ENCODE measurements around the gene TTC21A.

TTC21A gene

DNA sequence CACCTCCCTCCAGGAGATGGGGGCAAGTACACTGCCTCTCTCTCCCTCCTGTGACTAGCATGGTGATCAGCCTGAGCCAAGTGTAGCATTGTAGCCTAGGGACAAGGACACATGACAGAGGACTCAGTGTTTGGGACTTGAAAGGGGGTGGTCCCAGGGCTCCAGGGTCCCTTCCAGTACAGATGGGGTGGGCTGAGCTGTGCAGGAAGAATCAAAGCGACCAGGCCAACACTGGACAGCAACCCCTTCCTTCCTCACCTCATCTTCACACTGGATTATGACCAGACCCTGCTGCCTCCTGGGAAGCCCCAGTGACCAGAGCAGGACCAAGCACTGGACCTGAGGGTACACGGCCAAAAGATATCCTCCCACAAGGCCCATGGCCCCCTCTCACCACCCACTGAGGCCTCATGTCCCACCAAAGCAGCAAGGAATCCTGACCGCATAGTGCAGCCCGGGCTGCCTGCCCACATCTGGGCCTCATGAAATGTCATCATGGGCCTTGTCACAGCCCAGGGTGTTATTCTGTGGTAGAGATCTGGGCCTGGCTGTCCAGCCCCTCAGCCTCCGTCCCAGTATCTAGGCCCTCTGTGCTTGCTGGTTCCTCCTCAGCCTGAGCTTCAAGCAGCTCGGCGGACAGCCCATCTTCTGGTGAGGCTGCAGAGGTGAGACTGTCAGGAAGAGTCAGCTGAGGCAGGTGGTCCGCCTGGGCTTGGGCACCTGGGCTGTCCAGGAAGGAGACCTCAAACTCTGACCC lies 9.6 kb upstream of the TTC21A start:
- DNase-seq (ENCODE audit: low read depth in 2 of 2), result no peak

DNA sequence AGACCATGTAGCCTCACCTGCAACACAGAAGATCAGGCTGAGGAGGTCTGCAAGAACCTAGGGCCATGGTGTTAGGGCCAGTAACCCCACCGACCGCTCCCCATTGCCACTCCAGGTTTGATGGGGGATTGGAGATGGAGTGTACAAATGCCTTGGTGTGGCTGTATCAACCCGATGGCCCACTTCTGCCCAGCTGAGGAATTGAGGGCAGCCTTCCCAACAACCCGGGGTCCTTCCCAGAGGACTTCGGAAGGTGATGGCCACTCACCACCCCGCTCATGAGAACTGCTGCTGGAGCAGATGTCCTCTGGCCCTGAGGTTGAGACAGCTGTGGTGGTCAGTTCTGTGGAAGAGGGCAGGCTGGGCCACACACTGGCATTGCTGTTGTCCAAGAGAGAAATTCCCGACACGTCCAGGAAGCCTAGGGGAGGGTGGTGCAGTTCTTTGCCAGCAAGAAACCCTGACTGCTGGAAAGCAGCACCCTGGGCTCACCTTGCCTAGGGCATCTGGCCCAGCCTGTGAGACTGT lies 8.9 kb upstream of the TTC21A start:
- DNase-seq (ENCODE audit: low read depth in 2 of 2), result no peak

DNA sequence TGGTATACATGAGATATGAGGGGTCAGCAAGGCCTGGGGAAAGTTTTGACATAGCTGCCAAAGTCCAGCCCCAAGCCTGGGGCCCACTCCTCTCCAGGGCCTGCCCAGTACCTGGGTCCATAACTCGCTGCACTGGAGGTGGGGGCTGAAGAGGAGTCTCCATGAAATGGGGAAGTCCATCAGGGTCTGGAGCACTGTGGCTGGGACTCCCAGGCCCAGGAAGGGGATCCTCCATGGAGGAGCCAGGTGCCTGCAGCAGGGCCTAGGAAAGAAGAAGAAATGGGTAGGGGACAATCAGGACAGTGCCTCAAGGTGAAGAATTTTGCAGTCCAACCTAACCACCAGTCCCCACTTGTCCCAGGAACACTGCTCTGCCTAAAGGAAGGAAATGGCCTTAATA lies 8.2 kb upstream of the TTC21A start:
- no peak for DNase-seq (ENCODE audit: low read depth in 2 of 2)

DNA sequence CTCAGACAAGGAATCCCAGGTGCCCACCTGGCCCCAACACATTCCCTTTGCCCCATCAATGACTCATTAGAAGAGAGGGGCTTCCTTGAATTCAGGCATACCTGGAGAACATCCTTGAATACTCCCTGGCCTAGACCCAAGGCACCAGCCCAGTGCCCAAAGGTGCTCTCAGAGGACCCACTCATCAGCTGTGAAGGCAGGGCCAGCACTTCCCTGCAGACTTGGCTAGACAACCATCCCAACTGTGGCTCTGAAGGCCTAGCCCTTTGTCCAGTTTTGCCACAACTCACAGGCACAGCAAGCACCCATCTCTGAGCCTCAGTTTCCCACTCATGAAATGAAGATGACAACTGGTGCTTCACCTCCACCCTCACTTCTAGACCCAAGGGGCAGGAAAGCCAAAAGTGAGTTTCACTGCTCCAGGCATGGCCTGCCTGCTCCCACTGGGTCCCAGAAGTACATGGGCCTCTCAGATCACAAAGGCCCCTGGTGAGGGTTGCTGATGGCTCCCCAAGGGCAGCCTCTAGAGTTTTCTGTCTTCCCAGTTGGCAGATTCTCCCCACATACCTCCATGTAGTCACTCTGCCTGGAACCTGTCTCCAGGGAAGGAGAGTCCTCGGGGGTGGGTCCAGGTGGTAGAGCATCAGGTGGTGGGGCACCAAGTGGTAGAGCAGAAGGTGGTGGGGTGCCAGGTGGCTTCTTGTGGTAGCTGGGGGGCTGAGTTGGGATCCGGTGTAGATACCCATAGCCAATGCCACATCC lies 7.6 kb upstream of the TTC21A start:
- DNase-seq (ENCODE audit: low read depth in 2 of 2), result no peak

DNA sequence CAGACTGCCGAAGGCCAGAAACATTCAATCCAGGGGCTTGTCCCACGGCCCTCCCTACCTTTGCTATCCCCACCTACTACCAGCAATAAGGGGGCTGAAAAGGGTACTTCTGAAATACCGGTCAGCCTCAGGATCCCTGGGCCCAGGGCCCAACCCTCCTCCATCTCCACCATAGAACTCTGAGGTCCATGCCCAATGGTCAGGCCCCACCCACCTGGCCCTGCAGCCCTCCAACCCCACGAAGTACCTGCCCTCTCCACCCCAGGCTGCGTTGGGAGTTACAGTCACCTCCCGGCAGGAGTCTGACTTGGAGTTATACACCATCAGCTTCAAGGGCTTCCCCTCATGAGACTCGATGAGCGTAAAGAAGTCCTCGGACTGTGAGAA lies 7.0 kb upstream of the TTC21A start:
- no peak for DNase-seq (ENCODE audit: low read depth in 2 of 2)

DNA sequence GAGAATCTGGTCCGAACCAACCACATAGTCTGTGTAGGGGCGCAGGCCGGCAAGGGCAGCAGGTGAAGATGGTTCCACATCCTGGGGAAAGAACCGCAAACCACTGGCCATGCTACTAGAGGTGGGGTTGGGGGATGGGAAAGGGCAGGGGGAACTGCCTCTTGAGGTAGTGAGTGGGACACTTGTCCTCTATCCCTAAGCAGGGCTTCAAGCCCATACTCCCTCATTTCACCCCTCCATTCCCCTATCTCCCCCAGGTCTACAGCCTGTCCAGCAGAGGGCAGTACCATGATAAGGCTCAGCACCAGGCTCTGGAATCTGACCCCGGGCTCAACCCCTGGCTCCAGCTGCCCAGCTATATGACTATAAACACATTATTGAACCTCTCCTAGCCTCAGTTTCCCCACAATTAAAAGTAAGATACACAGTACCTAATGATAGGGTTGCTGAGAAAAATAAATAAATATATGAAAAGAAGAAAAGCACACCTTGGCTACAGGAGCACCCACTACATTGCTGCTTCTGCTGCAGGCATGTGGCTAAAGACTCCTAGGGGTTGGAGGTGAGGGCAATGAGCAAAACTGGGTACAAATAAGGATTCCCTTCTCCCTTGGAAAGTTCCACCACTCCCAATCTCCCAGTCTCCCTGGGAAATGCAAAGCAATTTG lies 6.3 kb upstream of the TTC21A start:
- DNase-seq (ENCODE audit: low read depth in 2 of 2), result peak in 1 of 2 donors; percentile 31

DNA sequence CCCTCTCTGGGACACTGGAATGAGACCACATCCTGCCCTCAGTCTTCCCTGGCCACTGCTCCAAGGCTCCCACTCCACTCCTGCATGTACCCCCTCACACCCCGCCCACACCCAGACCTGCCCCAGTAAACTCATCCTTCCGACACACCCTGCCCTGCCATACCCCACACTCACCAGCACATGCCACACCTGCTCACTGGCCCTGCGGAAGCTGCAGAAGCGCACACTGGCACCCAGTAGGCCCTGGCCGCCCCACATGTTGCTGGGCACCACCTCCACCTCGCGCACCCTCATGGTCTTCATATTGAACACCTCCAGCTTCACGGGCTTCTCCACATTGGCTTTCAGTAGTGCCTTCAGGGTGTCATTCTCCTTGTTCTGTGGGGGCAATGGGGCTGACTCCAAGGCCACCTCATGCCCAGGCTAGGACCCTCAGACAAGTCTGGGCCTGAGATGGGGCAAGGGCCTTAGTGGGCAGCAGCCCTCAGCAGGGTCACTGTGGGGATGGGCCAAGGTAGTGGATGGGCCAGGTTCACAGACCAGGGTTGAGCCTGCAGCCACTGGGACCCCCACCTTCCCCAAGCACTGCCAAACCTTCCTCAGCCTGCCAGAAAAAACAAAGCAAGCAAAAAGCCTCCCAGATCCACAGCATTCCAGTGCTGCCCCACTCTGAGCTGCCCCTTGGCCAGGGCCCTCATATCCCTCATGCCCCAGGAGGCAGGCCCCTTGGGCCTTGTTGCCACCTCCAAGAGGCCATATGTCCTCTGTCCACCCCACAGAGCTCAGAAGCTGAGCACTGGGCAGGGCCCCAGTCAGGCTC lies 4.8 kb upstream of the TTC21A start:
- no peak for DNase-seq (ENCODE audit: low read depth in 2 of 2)

DNA sequence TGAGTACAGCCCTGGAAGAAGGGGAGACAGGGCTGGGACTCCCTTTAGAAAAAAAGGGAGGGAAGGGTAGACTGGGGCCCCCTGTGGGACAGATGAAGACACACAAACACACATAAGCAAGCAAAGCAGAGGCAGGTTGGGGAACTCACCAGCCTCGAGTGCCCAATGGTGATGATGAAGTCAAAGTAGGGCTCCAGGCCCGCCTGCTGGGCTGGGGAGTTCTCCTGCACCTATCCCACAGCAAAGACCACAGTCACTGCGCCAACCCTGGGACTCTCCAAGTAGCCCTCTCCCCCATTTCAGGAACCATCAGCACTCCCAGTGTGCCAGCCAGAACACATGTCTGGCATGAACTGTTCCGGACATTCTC lies 4.2 kb upstream of the TTC21A start:
- no peak for DNase-seq (ENCODE audit: low read depth in 2 of 2)

DNA sequence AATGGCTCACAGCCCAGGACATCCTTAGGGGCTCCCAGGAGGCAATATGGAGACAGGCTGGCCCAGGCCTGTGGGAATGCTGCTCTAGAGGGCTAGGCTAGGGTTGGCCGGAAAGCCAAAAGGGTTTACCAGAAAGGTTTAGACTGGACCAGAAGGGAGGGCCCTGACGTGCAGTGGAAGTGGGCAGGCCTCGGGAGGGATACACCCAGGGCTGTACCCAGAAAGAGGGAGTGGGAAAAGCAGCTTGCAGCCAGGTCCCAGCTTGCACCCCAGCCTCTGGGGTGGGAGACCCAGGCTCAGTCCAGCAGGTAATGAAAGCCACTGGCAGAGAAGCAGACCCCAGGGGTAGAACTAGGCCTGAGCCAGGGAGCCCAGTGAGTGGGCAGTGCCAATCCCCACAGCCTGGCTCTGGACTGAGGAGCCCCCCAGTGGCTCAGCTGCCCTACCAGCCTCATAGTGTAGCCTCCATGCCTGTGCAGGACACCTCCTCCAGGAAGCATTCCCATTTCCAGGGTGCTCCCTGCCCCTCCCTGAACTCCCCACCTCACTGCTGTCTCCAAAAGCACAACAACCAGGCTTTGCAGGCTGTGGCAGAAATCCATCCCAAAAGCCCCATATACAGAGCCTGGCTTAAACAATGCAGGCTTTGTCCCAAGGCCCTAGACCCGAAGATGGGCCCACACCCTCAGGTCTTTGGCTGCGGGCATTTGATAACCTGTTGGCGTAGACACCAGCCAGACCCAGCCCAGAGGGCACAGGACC lies 3.5 kb upstream of the TTC21A start:
- no peak for DNase-seq (ENCODE audit: low read depth in 2 of 2)

DNA sequence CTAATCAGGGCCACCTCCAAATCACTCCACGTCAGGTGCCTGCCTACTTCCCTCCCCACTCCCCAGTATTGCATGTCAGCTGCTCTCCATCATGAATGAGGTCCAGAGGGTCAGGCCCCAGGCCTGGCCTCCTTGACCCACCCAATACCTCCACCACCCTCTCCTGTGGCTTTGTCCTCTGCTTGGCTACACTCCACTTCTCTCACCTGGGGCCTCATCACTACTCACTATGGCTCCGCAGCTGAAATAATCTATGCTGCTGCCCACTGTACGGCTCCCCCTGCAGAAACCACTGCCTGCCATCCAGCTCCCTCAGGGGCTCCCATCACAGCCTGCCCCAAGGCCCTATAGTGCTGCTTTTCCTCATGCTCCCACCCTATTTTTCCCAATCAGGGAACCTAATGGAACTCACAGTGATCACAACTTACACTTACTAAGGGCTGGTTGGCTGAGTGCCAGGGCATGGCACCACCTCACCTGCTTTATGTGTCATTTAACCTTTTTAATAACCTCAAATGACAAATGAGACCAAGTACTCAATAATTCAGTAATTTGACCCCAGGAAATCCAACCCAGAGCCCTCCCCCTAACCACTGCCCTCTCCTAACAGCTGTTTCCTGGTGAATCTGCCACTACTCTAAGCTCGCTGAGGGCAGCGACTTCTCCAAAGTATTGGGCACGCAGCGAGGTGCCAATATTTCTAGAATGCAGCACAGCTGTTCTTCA lies 2.4 kb upstream of the TTC21A start:
- DNase-seq (ENCODE audit: low read depth in 2 of 2), result no peak

DNA sequence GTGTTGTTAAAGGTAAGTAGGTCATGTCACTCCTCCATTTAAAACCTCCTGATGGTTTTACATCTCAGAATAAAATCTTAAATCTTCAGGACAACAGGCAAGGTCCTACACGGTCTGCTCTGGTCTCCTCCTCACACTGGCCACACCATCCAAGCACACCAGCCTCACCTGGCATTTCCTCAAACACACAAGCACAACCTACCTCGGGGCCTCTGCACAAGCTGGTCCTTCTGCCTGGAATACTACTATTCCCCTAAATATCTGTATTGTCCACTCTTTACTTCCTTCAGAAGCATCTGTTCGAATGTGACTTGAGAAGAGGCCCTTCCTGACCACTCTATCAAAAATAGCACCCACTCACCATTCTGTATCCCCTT lies 1.8 kb upstream of the TTC21A start:
- DNase-seq (ENCODE audit: low read depth in 2 of 2), result no peak

DNA sequence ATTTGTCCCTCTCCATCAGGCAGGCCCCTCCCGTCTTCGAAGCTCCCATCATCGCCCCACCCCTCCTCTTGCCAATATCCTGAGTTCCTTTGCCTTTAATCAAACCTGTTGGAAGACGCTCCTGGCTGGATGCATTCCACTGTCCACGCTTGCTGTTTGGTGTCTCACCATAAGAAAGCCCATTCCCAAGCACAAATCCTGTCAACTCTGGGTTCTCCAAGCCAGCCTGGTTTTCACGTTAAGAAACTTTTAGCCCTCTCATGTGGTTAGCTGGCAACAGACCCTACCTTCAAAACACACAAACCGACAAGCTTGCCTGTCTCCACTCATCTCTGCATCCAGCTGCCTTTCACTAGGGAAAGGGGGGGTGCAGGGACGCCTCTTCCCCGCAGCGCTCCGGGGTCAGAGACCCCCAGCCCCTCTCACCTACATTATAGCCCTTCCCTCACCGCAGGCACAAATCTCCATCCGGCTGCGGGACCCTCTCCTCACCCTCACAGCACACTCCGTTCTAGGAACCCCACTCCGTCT lies 1.1 kb upstream of the TTC21A start:
- DNase-seq (ENCODE audit: low read depth in 2 of 2), result no peak

DNA sequence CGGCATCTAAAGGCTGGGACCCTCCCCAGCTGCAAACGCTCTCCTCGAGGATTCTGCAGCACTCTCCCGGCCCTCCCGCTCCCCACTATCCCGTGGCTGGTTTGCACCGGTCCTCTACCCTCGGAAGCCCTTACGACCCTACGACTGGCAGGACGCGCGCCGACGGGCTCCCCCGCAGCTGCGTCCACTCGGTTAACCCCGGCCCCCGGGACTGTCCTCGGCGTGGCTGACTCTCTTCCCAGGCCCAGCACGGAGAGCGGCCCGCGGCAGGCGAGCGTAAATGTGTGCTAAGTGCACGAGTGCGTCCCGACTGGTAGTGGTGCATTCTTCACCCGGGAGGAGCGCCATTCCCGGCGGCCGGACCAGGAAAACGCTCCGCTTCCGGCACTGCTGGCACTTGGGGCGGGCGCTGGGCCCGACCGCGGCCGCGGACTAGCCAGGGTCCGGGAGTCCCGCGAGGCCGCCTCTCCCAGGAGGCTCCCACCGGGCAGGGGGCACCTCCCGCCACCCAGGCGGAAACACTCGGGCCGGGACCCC lies 561 bp upstream of the TTC21A start:
- no peak for DNase-seq (ENCODE audit: low read depth in 2 of 2)

DNA sequence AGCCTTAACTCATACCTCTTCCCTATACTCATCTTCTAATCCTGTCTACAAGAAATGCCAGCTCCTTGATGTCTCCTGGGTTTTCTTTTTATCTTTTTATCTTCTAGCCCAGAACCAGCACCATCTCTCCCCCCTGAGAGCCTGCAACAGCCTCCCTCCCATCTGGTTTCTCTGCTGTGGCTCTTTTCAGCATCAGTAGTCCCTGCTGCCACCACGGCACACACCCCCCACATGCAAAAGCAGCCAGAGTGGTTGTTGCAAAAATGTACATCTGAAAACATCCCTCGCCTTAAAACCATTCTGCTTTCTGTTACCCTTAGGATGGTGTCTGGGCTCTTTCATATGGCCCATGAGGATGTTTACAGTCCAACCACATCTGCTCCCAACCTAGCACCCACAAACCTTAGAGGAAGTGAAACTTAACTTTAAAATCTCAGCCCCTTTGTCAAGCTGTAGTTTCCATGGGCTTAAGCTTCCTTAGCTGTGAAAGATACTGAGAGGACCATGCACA lies 775 bp downstream of the TTC21A start:
- DNase-seq (ENCODE audit: low read depth in 2 of 2), result no peak

DNA sequence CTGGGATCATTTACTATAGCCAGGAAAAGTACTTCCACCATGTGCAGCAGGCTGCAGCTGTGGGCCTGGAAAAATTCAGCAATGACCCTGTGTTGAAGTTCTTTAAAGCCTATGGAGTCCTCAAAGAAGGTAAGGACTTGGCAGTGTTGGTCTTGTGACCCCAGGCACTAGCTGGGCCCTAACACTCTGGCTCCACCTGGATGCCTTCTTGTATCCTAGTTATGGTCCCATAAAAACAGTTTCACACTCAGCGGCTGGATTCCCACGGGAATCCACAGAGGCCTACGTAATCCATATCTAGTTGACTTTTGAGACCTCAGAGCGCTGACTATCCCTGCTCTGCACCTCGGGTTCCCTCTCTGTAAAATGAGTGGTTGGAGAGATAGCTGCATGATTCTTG lies 1.6 kb downstream of the TTC21A start:
- DNase-seq (ENCODE audit: low read depth in 2 of 2), result no peak

DNA sequence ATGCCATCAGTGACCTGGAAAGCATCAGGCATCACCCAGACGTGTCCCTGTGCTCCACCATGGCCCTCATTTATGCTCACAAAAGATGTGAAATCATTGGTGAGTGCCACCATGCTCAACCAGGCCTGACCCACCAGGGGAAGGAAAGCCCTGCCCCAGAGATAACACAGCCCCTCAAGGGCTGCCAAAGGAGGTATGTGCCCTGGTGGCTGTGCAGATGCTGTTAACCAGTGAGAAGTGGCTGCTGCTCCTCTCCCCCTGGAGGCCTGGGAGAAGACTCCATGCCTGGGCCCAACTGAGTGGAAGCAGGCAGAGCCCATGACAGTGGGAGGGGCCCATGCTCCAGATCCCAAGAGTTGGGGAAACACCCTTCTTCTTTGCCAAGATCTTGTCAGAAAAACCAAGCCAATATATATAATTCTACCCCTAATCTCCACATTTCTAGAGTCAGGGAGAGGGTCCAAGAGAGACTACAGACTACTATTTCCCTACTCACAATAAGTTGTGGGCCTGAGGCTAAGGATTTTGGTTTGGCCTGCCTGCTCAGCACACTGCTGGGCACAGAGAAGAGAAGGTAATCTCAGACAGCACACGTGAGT lies 2.7 kb downstream of the TTC21A start:
- DNase-seq (ENCODE audit: low read depth in 2 of 2), result no peak

DNA sequence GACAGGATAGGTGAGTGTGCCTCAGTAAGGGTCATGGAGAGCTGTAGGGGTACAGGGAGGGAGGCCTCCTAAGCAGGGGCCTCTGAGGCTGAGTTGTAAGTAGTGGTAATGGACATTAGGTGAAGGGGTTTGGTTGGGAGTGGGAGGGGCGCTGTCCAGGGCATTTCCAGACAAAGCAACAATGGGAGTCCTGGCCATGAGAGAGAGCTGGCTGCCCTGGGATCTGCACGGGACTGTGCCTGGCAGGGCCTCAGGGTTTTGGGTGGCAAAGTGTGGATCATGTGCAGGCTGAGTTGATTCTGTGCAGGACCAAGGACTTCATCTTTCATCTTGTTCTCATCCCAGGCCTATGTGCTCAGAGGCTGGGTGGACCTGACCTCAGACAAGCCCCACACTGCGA lies 4.6 kb downstream of the TTC21A start:
- no peak for DNase-seq (ENCODE audit: low read depth in 2 of 2)

DNA sequence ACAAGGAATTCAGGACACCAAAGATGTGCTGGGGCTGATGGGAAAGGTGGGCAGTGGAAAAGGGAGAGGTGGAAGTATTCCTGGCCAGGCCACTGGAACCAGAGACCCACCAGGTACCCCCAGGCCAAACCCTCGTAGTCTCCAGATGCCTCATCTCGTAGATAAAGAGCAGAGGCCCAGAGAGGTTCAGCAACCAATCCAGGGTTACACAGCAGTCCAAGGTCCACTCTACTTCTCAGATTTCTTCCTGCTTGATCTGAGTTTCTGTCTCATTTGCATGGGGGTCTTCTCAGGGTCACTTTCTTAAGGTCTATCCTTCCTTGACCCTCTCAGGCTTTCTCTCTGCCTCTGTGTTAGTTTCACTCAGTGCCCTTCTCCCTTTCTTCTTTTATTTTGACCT lies 5.1 kb downstream of the TTC21A start:
- DNase-seq (ENCODE audit: low read depth in 2 of 2), result no peak

DNA sequence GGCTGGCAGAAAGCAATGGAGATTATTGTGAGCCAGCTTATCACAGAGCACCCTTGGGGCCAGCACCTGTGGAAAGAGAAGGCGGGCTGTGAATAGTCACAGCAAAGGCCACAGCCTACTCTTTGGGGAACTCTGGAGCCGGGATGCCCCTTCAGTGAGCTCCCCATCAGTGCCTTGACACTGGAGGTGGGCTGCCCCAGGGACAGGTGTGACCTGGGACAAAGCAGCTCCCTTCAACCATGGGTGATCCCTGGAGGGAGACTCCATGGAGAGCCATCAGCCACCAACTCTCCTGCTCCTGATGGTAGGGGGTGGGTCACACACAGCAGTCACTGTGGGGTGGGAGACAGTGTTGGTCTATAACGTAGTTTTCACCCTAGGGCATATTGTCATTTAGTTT lies 5.8 kb downstream of the TTC21A start:
- DNase-seq (ENCODE audit: low read depth in 2 of 2), result no peak
